Skeletal muscle tissue (tissue), 4 donors: Measurements from ENCODE around the gene SPTBN4. TPM values are rescaled to one million over a fixed set of nuclear protein-coding genes. Genes with fewer than 3 reads are reported as not detected.
"Not testable (repeated sequence)": the region's sequence is repeated elsewhere in the genome, so short reads cannot be mapped to it uniquely, and the experiment has no call there.

Experiments used
- H3K27ac ChIP-seq: one replicate; pipeline ENCODE4 v1.7.0; 2013; ENCODE audit warnings: mild to moderate bottlenecking, low read depth, low read length, inconsistent platforms
- H3K27me3 ChIP-seq, 3 donors: one replicate each; pipeline ENCODE4 v1.7.0; 2013; ENCODE audit warnings: low read length in 3 of 3; ENCODE audit not compliant: control insufficient read depth in 3 of 3, insufficient read depth in 3 of 3
- H3K36me3 ChIP-seq, 3 donors: one replicate each; pipeline ENCODE4 v1.7.0; 2013; ENCODE audit warnings: low read length in 3 of 3; ENCODE audit not compliant: control insufficient read depth in 3 of 3, insufficient read depth in 3 of 3
- H3K4me1 ChIP-seq, 3 donors: one replicate each; pipeline ENCODE4 v1.7.0; 2013; ENCODE audit warnings: low read length in 3 of 3, mild to moderate bottlenecking in 3 of 3; ENCODE audit not compliant: control insufficient read depth in 3 of 3, insufficient read depth in 3 of 3
- H3K4me3 ChIP-seq, 3 donors: one replicate each; pipeline ENCODE4 v1.7.0; 2013; ENCODE audit warnings: low read length in 3 of 3
- H3K9ac ChIP-seq, 3 donors: one replicate each; pipeline ENCODE4 v1.7.0; 2013; ENCODE audit warnings: low read length in 3 of 3, mild to moderate bottlenecking in 3 of 3, moderate library complexity in 2 of 3, low read depth in 1 of 3
- H3K9me3 ChIP-seq, 3 donors: one replicate each; pipeline ENCODE4 v1.7.0; 2013; ENCODE audit warnings: low read length in 3 of 3; ENCODE audit not compliant: control insufficient read depth in 3 of 3
- total RNA-seq: library from RNA; depleted of rRNA; stranded (reverse); fragments of >200 nt; gene quantifications from one replicate; pipeline ENCODE4 v1.2.3, GENCODE V29; 2014
- donor health status: Osteomylitis.

Gene SPTBN4
- total RNA-seq, 1 donor from 2014 or later, result 0.52 TPM

DNA sequence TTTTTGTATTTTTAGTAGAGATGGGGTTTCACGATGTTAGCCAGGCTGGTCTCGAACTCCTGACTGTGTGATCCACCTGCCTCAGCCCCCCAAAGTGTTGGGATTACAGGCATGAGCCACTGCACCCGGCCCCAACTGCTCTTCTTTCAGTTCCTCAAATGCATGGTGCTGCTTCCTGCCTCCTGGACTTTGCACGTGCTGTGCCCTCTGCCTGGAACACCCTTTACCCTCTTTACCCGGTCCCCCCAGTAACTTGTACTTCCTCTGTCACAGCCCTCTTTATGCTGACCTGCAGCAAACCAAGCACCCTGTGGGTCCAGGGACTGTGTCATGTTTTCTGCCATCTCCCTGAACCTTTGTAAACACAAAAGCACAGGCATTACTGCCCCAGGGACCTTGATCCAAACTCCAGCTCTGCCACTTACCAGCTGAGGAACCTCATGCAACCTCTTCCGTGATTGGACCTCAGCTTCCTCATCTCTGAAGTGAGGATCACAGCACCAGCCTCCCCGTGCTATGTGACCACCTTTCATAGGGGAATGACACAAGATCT is 5.1 kb upstream of the SPTBN4 start:
- Histone ChIP-seq H3K36me3 (peaks cover 9 to 12% (median 11%) of the 10 kb centered on the region in 3 donors), H3K27me3 (no peaks in the 10 kb centered on the region), H3K9ac (no peak overlapping the region), H3K9me3 (no peaks in the 10 kb centered on the region), H3K27ac (no peak overlapping the region), H3K4me3 (no peak overlapping the region), H3K4me1 (peaks cover 21 to 27% (median 25%) of the 10 kb centered on the region in 3 donors)

DNA sequence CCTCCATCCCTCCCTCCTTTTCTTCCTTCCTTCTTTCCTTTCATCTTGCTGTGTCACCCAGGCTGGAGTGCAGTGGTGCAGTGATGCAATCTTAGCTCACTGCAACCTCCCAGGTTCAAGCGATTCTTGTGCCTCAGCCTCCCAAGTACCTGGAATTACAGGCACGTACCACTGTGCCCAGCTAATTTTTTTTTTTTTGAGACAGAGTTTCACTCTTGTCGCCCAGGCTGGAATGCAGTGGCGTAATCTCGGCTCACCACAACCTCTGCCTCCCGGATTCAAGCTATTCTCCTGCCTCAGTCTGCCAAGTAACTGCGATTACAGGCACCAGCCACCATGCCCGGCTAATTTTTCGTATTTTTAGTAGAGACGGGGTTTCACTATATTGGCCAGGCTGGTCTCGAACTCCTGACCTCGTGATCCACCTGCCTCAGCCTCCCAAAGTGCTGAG is 3.2 kb upstream of the SPTBN4 start:
- not testable (repeated sequence) for H3K27me3 ChIP-seq, H3K9me3 ChIP-seq, H3K4me3 ChIP-seq, H3K36me3 ChIP-seq, H3K9ac ChIP-seq
- Histone ChIP-seq H3K4me1 (peaks cover 25 to 31% (median 27%) of the 10 kb centered on the region in 3 donors), H3K27ac (peak overlapping the region; percentile 95)

DNA sequence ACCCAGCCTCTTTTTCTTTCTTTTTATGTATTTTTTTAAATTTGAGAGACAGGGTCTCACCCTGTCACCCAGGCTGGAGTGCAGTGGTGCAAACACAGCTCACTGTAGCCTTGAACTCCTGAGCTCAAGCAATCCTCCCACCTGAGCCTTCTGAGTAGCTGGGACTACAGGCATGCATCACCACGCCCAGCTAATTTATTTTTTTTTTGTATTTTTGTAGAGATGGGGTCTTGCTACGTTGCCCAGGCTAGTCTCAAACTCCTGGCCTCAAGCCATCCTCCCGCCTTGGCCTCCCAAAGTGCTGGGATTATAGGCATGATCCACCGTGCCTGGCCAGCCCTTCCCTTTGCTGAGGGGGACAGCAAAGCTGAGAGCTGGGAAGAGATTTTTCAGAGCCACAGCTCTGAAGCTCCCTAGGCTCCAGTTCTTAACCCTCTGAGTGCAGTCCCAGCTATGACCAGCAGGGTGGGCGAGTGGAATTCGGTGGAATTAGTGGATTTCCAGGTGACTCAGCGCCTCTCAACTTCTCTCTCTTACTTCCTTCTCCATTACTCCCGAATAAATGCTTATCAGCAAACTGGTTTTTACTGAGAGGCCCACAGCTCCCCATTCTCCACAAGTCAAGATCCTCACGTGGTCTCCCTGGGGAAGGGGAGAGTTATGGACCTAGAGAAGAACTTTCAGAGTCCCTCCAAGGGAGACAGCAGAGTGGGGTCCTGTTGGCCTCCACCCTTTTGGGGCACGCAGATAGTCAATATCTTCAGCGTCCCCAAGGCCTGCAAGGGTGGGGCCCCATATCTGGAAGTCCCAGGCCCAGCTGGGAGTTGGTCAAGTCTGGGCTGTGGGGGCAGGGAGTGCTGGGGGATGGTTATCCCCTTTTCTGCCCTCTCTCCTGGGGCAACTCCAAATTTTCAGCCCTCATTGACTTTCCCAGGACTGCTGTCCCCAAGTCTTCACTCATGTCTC is 2.5 kb upstream of the SPTBN4 start:
- Histone ChIP-seq H3K9me3 (no peaks in the 10 kb centered on the region), H3K27me3 (no peaks in the 10 kb centered on the region), H3K4me3 (peak overlapping the region; percentile 87 to 92 (median 91)), H3K27ac (peak overlapping the region; percentile 95), H3K4me1 (peaks cover 25 to 31% (median 27%) of the 10 kb centered on the region in 3 donors), H3K36me3 (peaks cover 0 to 4% (median 2%) of the 10 kb centered on the region in 3 donors), H3K9ac (peak overlapping the region; percentile 86 to 92 (median 86))

DNA sequence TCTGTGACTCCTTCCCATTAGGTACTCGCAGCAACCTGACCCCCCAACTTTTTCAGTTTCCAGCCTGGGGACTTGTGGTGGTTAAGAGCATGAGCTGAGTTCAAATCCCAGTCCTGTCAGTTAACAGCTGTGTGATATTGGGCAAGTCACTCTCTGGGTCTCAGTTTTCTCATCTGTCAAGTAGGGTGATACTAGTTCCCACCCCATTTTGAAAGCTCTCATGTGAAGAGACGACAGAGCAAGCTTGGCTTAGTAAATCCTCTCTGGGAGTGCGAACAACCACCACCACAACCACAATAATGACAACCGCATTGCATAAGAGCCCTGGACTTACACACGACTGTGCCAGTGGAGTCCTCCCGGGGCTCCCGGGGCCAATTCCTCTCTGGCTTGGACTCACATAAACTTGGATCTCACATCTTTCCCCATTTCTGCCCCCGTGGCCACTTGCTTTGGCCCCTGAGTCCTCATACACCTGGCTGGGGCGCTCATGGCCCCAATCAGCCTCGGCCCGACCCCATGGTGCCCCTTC is 1.7 kb upstream of the SPTBN4 start:
- Histone ChIP-seq H3K4me1 (peaks cover 25 to 31% (median 27%) of the 10 kb centered on the region in 3 donors), H3K9ac (peak overlapping the region; percentile 86 to 92 (median 86)), H3K27ac (peak overlapping the region; percentile 95), H3K27me3 (no peaks in the 10 kb centered on the region), H3K36me3 (peaks cover 0 to 4% (median 2%) of the 10 kb centered on the region in 3 donors), H3K9me3 (no peaks in the 10 kb centered on the region), H3K4me3 (peak overlapping the region; percentile 87 to 92 (median 91))

DNA sequence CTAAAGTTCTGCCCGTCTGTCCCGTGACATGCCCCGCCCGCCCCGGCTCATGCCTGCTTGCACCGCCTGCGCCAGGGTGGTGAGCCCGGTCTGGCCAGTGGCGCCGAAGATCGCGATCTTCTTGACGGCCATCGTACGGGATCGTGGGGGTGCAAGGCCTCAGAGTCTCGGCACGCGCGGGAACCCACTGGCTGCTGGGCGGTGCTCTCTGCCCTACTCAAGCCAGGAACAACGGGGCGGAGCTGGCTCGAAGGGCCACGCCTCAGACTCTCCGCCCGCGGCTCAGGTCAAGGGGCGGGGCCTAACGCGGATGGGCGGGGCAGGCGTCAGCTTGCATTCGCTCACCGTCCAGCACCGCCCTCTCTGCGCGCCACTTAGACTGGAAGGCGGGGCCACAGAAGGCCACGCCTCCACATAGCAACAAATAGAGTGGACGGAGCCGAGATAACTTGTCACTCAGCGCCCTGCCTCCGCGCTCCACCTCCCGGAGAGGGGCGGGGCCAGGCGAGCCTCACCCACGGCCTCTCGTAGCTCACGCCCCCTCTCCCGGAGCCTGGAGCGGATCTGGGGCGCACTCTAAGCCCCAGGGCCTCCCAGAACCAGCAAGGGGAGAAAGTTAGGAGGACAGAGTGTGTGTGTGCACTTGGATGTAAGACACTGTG is 1.1 kb upstream of the SPTBN4 start, which contains the start of gene BLVRB:
TSS of gene BLVRB (minus strand) at position 189 of the 662 bp plus-strand sequence. CDS start at position 132, 57 bp downstream.
- no peaks in the 10 kb centered on the region for H3K9me3 ChIP-seq
- H3K4me3 ChIP-seq, result peak within 1 kb of the TSS; percentile 92 to 94 (median 92)
- H3K36me3 ChIP-seq, result peaks cover 0 to 4% (median 2%) of the 10 kb centered on the region in 3 donors
- H3K4me1 ChIP-seq, result peaks cover 25 to 31% (median 27%) of the 10 kb centered on the region in 3 donors
- H3K27ac ChIP-seq, result peak within 1 kb of the TSS; percentile 95
- H3K9ac ChIP-seq, result peak within 1 kb of the TSS; percentile 86 to 92 (median 86)
- no peaks in the 10 kb centered on the region for H3K27me3 ChIP-seq

DNA sequence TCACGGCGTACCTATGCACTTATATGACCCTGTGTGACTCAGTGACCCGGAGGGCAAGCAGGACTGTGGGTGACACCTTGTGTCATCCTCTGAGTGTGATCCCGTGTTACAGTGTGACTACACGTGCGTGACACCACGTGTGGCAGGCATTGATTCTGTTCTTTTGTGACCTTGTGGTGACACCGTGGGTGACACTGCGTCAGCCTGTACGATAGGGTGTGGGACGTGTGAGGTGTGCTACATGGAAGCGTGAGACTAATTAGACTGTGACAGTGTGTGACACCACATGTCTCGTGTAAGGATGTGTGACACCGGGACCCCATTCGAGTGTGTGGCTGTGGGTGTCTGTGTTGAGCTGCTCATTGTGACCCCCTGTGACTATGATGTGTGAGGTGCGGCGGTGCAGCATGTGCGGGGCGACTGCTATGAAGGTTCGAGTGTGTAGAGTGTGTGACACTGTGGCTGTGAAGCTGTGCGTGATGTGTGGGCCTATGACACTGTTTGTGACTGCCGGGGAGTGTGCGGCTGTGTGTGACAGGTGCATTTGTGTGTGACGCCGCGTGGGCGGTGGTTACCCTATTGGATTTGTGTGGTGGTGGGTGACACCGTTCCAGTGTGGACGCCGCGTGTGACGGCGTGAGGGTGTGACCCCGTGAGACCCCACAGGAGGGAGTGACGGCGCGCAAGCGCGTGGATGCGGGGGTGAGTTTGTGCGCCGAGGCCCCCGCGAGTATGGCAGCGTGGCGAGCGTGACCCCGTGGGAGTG is 399 bp upstream of the SPTBN4 start:
- Histone ChIP-seq H3K9ac (peak overlapping the region; percentile 75 to 92 (median 81)), H3K4me3 (peak overlapping the region; percentile 92 to 94 (median 92)), H3K9me3 (no peaks in the 10 kb centered on the region), H3K4me1 (peaks cover 25 to 28% (median 27%) of the 10 kb centered on the region in 3 donors), H3K27me3 (no peaks in the 10 kb centered on the region), H3K27ac (peak overlapping the region; percentile 95), H3K36me3 (peaks cover 0 to 4% (median 2%) of the 10 kb centered on the region in 3 donors)

DNA sequence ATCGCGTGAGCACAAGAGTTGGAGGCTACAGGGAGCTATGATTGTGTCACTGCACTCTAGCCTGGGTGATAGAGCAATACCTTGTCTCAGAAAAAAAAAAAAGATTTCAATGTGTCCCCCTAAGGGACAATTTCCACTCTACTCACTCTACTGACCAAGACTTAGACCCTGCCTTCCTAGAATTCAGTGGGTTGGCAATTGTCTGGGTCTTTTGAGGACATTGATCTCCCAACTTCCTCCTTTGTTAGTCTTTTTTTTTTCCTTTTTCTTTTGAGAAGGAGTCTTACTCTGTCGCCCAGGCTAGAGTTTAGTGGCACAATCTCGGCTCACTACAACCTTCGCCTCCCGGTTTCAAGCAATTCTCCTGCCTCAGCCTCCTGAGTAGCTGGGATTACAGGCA is 2.2 kb downstream of the SPTBN4 start:
- H3K27me3 ChIP-seq, result no peaks in the 10 kb centered on the region
- H3K9ac ChIP-seq, result no peak overlapping the region
- no peak overlapping the region for H3K27ac ChIP-seq
- no peaks in the 10 kb centered on the region for H3K36me3 ChIP-seq
- no peak overlapping the region for H3K4me3 ChIP-seq
- H3K4me1 ChIP-seq, result peaks cover 24 to 27% (median 25%) of the 10 kb centered on the region in 3 donors
- no peaks in the 10 kb centered on the region for H3K9me3 ChIP-seq

DNA sequence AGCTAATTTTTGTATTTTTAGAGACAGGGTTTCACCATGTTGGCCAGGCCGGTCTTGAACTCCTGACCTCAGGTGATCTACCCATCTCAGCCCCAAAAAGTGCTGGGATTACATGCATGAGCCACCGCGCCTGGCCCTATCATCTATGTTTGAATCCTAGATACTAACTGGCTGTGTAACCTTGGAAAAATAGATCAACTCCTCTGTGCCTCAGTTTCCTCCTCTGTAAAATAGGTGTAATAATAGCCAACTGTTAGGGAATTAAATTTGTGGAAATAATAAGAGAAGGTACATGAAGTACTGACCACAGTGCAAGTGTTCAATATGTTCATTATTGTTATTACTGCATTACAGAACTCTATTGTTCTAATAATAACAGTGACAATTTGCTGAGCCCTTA is 4.3 kb downstream of the SPTBN4 start:
- no peak overlapping the region for H3K27ac ChIP-seq
- H3K4me3 ChIP-seq, result no peak overlapping the region
- no peaks in the 10 kb centered on the region for H3K36me3 ChIP-seq
- H3K4me1 ChIP-seq, result peaks cover 7 to 13% (median 10%) of the 10 kb centered on the region in 3 donors
- no peak overlapping the region for H3K9ac ChIP-seq
- H3K9me3 ChIP-seq, result no peaks in the 10 kb centered on the region
- H3K27me3 ChIP-seq, result no peaks in the 10 kb centered on the region

DNA sequence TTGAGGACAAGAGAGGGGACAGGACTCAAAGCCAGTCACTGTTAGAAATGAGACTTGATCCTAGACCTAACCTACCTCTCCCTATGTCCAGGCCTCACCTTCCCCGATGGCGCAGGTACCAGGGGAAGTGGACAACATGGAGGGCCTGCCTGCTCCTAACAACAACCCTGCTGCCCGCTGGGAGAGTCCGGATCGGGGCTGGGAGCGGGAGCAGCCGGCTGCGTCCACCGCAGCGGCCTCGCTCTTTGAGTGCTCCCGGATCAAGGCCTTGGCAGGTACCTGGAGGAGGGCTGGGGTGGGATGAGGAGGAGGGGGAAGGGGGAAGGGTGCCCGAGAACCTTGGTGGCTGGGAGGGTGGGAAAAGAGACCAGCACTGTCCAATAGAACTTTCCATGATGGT is 5.7 kb downstream of the SPTBN4 start:
- Histone ChIP-seq H3K4me1 (peaks cover 0 to 3% (median 0%) of the 10 kb centered on the region in 3 donors), H3K27ac (no peak overlapping the region), H3K36me3 (peaks cover 0 to 1% (median 0%) of the 10 kb centered on the region in 3 donors), H3K4me3 (no peak overlapping the region), H3K27me3 (no peaks in the 10 kb centered on the region), H3K9me3 (no peaks in the 10 kb centered on the region), H3K9ac (no peak overlapping the region)
